Parathyroid adenoma (tissue), 2 donors: Measurements from ENCODE around the gene DISC1.

Experiments
- H2AFZ ChIP-seq: fragments of 300-600 bp; sonication (generic); one replicate; pipeline ENCODE4 v1.7.0; 2017; ENCODE audit warnings: antibody characterized with exemption, mild to moderate bottlenecking
- H3K27ac ChIP-seq: fragments of 300-600 bp; sonication (generic); one replicate; pipeline ENCODE4 v1.7.0; 2017
- H3K27me3 ChIP-seq: fragments of 300-600 bp; sonication (generic); one replicate; pipeline ENCODE4 v1.7.0; 2017; ENCODE audit warnings: low read length; ENCODE audit not compliant: control insufficient read depth, insufficient read depth
- H3K36me3 ChIP-seq: fragments of 300-600 bp; sonication (generic); one replicate; pipeline ENCODE4 v1.7.0; 2017; ENCODE audit warnings: low read length; ENCODE audit not compliant: control insufficient read depth, insufficient read depth
- H3K4me1 ChIP-seq: fragments of 300-600 bp; sonication (generic); one replicate; pipeline ENCODE4 v1.7.0; 2017; ENCODE audit warnings: control low read depth
- H3K4me2 ChIP-seq: fragments of 300-600 bp; sonication (generic); one replicate; pipeline ENCODE4 v1.7.0; 2017; ENCODE audit warnings: low read length
- H3K4me3 ChIP-seq: fragments of 300-600 bp; sonication (generic); one replicate; pipeline ENCODE4 v1.7.0; 2017; ENCODE audit warnings: low read depth, low read length
- H3K79me2 ChIP-seq: fragments of 300-600 bp; sonication (generic); one replicate; pipeline ENCODE4 v1.7.0; 2017; ENCODE audit warnings: control low read depth
- H3K9ac ChIP-seq: fragments of 300-600 bp; sonication (generic); one replicate; pipeline ENCODE4 v1.7.0; 2017; ENCODE audit warnings: mild to moderate bottlenecking
- H3K9me3 ChIP-seq: fragments of 300-600 bp; sonication (generic); one replicate; pipeline ENCODE4 v1.7.0; 2017; ENCODE audit warnings: low read length; ENCODE audit not compliant: control insufficient read depth
- CTCF ChIP-seq: fragments of 300-600 bp; sonication (generic); IDR thresholded peaks from one replicate; pipeline ENCODE4 v1.7.0; 2017; ENCODE audit warnings: antibody characterized with exemption, mild to moderate bottlenecking
- donor health status: primary hyperparathyroidism.

DISC1 gene

GRCh38 chr1:231735941-231736340 is 109.4 kb downstream of the DISC1 start:
- Histone ChIP-seq H3K36me3 (no peaks in the 10 kb centered on the region), H3K79me2 (no peaks in the 10 kb centered on the region), H3K4me1 (no peaks in the 10 kb centered on the region), H3K27ac (no peak overlapping the region), H3K4me2 (no peak overlapping the region), H3K9me3 (no peaks in the 10 kb centered on the region), H3K9ac (no peak overlapping the region), H3K27me3 (no peaks in the 10 kb centered on the region), H2AFZ (no peak overlapping the region), H3K4me3 (no peak overlapping the region)
- TF ChIP-seq CTCF, result no peak

- no peak for TF ChIP-seq CTCF
- no peak overlapping the region for H3K27ac ChIP-seq
- no peak overlapping the region for H3K9ac ChIP-seq
- H3K9me3 ChIP-seq, result no peaks in the 10 kb centered on the region
- no peaks in the 10 kb centered on the region for H3K4me1 ChIP-seq
- no peak overlapping the region for H3K4me3 ChIP-seq
- no peak overlapping the region for H3K4me2 ChIP-seq
- no peak overlapping the region for H2AFZ ChIP-seq
- H3K27me3 ChIP-seq, result no peaks in the 10 kb centered on the region
- H3K79me2 ChIP-seq, result no peaks in the 10 kb centered on the region
- no peaks in the 10 kb centered on the region for H3K36me3 ChIP-seq
These were observed 109.9 kb downstream of the DISC1 start for GRCh38 chr1:231736464-231736863.

GRCh38 chr1:231738554-231738953 is 112.0 kb downstream of the DISC1 start:
- H3K9ac ChIP-seq, result no peak overlapping the region
- H3K4me1 ChIP-seq, result no peaks in the 10 kb centered on the region
- H3K79me2 ChIP-seq, result no peaks in the 10 kb centered on the region
- no peaks in the 10 kb centered on the region for H3K36me3 ChIP-seq
- no peaks in the 10 kb centered on the region for H3K9me3 ChIP-seq
- no peak overlapping the region for H3K4me3 ChIP-seq
- H2AFZ ChIP-seq, result no peak overlapping the region
- H3K27me3 ChIP-seq, result no peaks in the 10 kb centered on the region
- H3K27ac ChIP-seq, result no peak overlapping the region
- no peak for TF ChIP-seq CTCF
- no peak overlapping the region for H3K4me2 ChIP-seq

- H3K4me2 ChIP-seq, result no peak overlapping the region
- no peak for TF ChIP-seq CTCF
These were observed 117.4 kb downstream of the DISC1 start for GRCh38 chr1:231743966-231744365.

GRCh38 chr1:231748760-231749415 is 122.3 kb downstream of the DISC1 start:
- Histone ChIP-seq H3K4me1 (no peaks in the 10 kb centered on the region), H3K4me3 (no peak overlapping the region), H3K9me3 (no peaks in the 10 kb centered on the region), H3K27ac (no peak overlapping the region), H3K79me2 (no peaks in the 10 kb centered on the region), H2AFZ (no peak overlapping the region), H3K27me3 (no peaks in the 10 kb centered on the region), H3K9ac (no peak overlapping the region), H3K4me2 (no peak overlapping the region), H3K36me3 (no peaks in the 10 kb centered on the region)
- no peak for TF ChIP-seq CTCF

More at GRCh38 chr1:231743966-231744365, 117.4 kb downstream of the DISC1 start:
- Histone ChIP-seq H3K9ac (no peak overlapping the region), H3K4me3 (no peak overlapping the region), H3K79me2 (no peaks in the 10 kb centered on the region), H2AFZ (no peak overlapping the region), H3K27ac (no peak overlapping the region), H3K4me1 (no peaks in the 10 kb centered on the region), H3K9me3 (no peaks in the 10 kb centered on the region), H3K36me3 (no peaks in the 10 kb centered on the region), H3K27me3 (no peaks in the 10 kb centered on the region)
